Gastrocnemius medialis (tissue), 4 donors: ENCODE data around the gene TGFA. TPM values are rescaled to one million over a fixed set of nuclear protein-coding genes. Genes with fewer than 3 reads are reported as not detected.

Source experiments
- ATAC-seq, 2 donors: fragments of 150-250 bp; one replicate each; pipeline ENCODE4 v1.9.1; 2016
- DNase-seq, 2 donors: peaks; one replicate each; pipeline ENCODE4 v3.0.0-alpha.2; 2019
- H3K27ac ChIP-seq, 4 donors: fragments of 200-600 bp; sonication (generic); 1 replicate in 1 of 4; 2 replicates in 3 of 4; pipeline ENCODE4 v1.5.1; 2016 to 2018; ENCODE audit warnings: mild to moderate bottlenecking in 2 of 4, moderate library complexity in 1 of 4
- H3K27me3 ChIP-seq, 3 donors: fragments of 200-600 bp; sonication (generic) in 2 of 3; 1 replicate in 1 of 3; 2 replicates in 2 of 3; pipeline versions ENCODE4 v1.5.1 to v1.6.0; 2016 to 2019; ENCODE audit warnings: mild to moderate bottlenecking in 1 of 3, moderate library complexity in 1 of 3
- H3K36me3 ChIP-seq, 2 donors: fragments of 200-600 bp; sonication (generic) in 1 of 2; one replicate each; pipeline ENCODE4 v1.5.1; 2017 to 2018
- H3K4me1 ChIP-seq, 2 donors: fragments of 200-600 bp; sonication (generic) in 1 of 2; one replicate each; pipeline ENCODE4 v1.5.1; 2016 to 2017; ENCODE audit warnings: mild to moderate bottlenecking in 2 of 2
- H3K4me3 ChIP-seq, 4 donors: fragments of 200-600 bp; sonication (generic) in 3 of 4; 1 replicate in 1 of 4; 2 replicates in 3 of 4; pipeline ENCODE4 v1.5.1; 2016 to 2019; ENCODE audit warnings: mild to moderate bottlenecking in 2 of 4
- H3K9me3 ChIP-seq, 3 donors: fragments of 200-600 bp; sonication (generic) in 2 of 3; 1 replicate in 1 of 3; 2 replicates in 2 of 3; pipeline ENCODE4 v1.5.1; 2016 to 2019
- POLR2A ChIP-seq, 2 donors: fragments of 450-650 bp; IDR thresholded peaks; one replicate each; pipeline ENCODE4 v1.6.1; 2017; ENCODE audit warnings: antibody characterized with exemption in 2 of 2, mild to moderate bottlenecking in 2 of 2, moderate library complexity in 2 of 2
- in situ Hi-C, 4 donors: fragments of 200-750 bp; cut with MboI; loops; one replicate each; pipeline versions ENCODE4 v1.15.0 to v1.8.0; 2017; ENCODE audit warnings: low sequenced_read_pairs in 4 of 4
- intact Hi-C: fragments of 100-400 bp; cut with DNase I; formaldehyde crosslinking; loops from one replicate; pipeline ENCODE4 v1.15.1; 2023; ENCODE audit warnings: low total_unique reads
- total RNA-seq, 4 donors: library from RNA; depleted of rRNA; stranded (reverse); fragments of >200 nt; gene quantifications; one replicate each; pipeline versions ENCODE4 v1.1.0 to v1.2.3, GENCODE V29; 2016
- TF ChIP-seq, protein P1 (sequence below), 5 experiments: fragments of 450-650 bp in 3 of 5; fragments of 200-600 bp in 2 of 5; sonication (generic) in 2 of 5; IDR thresholded peaks in 4 of 5; conservative IDR thresholded peaks in 1 of 5; 1 replicate in 4 of 5; 2 replicates in 1 of 5; pipeline ENCODE4 v1.5.1; 2016 to 2019; ENCODE audit warnings: antibody characterized with exemption in 5 of 5, mild to moderate bottlenecking in 3 of 5, moderate library complexity in 3 of 5

The TGFA gene
- total RNA-seq, 4 donors from 2014 or later = 0.05 to 0.26 (median 0.18) TPM; not detected in 1

GRCh38 chr2:70450641-70451250 is 102.9 kb downstream of the TGFA start:
- in situ Hi-C loops (no loop called here), intact Hi-C loops (no loop called here)
- no peaks in the 10 kb centered on the region for H3K36me3 ChIP-seq
- no peaks in the 10 kb centered on the region for H3K4me1 ChIP-seq
- TF ChIP-seq POLR2A (IDR thresholded peaks at IDR 0.05) = no peak
- TF ChIP-seq, protein P1, sequence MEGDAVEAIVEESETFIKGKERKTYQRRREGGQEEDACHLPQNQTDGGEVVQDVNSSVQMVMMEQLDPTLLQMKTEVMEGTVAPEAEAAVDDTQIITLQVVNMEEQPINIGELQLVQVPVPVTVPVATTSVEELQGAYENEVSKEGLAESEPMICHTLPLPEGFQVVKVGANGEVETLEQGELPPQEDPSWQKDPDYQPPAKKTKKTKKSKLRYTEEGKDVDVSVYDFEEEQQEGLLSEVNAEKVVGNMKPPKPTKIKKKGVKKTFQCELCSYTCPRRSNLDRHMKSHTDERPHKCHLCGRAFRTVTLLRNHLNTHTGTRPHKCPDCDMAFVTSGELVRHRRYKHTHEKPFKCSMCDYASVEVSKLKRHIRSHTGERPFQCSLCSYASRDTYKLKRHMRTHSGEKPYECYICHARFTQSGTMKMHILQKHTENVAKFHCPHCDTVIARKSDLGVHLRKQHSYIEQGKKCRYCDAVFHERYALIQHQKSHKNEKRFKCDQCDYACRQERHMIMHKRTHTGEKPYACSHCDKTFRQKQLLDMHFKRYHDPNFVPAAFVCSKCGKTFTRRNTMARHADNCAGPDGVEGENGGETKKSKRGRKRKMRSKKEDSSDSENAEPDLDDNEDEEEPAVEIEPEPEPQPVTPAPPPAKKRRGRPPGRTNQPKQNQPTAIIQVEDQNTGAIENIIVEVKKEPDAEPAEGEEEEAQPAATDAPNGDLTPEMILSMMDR (IDR thresholded peaks at IDR 0.05 in 4 of 5, conservative IDR thresholded peaks at IDR 0.05 in 1 of 5) = no peak
- H3K9me3 ChIP-seq = no peaks in the 10 kb centered on the region
- H3K4me3 ChIP-seq = no peak overlapping the region
- H3K27ac ChIP-seq = no peak overlapping the region
- DNase-seq = no peak
- no peaks in the 10 kb centered on the region for H3K27me3 ChIP-seq
- no peak for ATAC-seq

GRCh38 chr2:70448041-70448440 is 105.6 kb downstream of the TGFA start:
- intact Hi-C loops = no loop called here
- Histone ChIP-seq H3K9me3 (no peaks in the 10 kb centered on the region), H3K36me3 (no peaks in the 10 kb centered on the region), H3K27ac (no peak overlapping the region), H3K27me3 (no peaks in the 10 kb centered on the region), H3K4me3 (no peak overlapping the region), H3K4me1 (no peaks in the 10 kb centered on the region)
- DNase-seq (no peak), ATAC-seq (no peak)
- TF ChIP-seq, protein P1 (IDR thresholded peaks at IDR 0.05 in 4 of 5, conservative IDR thresholded peaks at IDR 0.05 in 1 of 5) = no peak
- no peak for TF ChIP-seq POLR2A (IDR thresholded peaks at IDR 0.05)
- in situ Hi-C loops = no loop called here

- in situ Hi-C loops (no loop called here), intact Hi-C loops (no loop called here)
- Histone ChIP-seq H3K4me3 (no peak overlapping the region), H3K27me3 (no peaks in the 10 kb centered on the region), H3K9me3 (no peaks in the 10 kb centered on the region), H3K36me3 (no peaks in the 10 kb centered on the region), H3K27ac (no peak overlapping the region), H3K4me1 (no peaks in the 10 kb centered on the region)
- no peak for DNase-seq
- no peak for TF ChIP-seq POLR2A (IDR thresholded peaks at IDR 0.05)
- TF ChIP-seq, protein P1 (IDR thresholded peaks at IDR 0.05 in 4 of 5, conservative IDR thresholded peaks at IDR 0.05 in 1 of 5) = no peak
- ATAC-seq = no peak
Measured at GRCh38 chr2:70443726-70444125, 109.9 kb downstream of the TGFA start.

DNA sequence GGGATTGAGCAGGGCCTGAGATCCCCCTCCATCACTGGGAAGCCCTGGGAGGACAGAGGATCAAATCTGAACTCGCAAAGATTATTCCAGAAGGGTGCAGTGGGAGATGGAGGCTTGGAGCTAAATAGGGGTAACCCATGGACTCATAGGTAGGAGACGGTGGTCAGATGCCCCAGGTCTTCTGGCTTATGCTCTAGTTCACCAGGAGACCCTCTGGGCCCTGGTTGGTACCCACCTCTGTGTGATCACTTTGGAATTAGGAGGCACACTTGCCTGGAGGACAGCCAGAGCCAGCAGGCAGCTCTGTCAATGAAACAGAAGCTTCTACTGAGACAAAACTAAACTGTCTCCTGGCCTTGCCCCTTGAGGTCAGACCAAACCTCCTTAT is 110.6 kb downstream of the TGFA start:
- H3K4me1 ChIP-seq = no peaks in the 10 kb centered on the region
- no peak overlapping the region for H3K27ac ChIP-seq
- H3K36me3 ChIP-seq = no peaks in the 10 kb centered on the region
- no peak for DNase-seq
- no peak overlapping the region for H3K4me3 ChIP-seq
- intact Hi-C loops = no loop called here
- no peaks in the 10 kb centered on the region for H3K9me3 ChIP-seq
- no peaks in the 10 kb centered on the region for H3K27me3 ChIP-seq
- ATAC-seq = no peak
- in situ Hi-C loops = no loop called here
- TF ChIP-seq, protein P1 (IDR thresholded peaks at IDR 0.05 in 4 of 5, conservative IDR thresholded peaks at IDR 0.05 in 1 of 5) = no peak
- TF ChIP-seq POLR2A (IDR thresholded peaks at IDR 0.05) = no peak
